Measurements from ENCODE around the gene CNNM4.

DNA sequence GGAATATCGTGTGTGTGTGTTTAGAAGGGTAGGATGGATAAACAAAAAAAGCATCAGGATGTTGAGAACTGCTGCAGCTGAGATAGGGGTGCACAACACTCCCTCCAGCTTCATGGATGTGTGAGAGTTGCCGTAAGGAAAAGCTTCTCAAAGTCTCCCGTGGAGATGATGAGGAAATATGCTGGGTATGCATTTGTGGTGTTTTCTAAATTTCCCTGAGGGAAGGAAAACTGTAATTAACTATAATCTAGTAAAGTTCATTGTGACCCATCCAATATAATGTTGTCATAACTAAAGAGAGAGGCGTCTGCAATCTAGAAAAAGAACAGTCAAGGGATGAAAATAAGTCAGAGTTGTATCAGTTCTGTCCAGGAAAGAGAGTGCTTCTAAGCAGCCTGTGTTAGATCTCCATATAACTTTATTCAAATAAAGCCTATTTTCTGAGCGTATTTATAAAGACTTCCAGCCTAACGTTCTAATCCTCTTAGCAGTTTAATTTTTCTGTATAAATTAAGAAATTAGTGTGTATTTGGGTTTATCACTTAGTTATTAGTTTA is 13.6 kb upstream of the CNNM4 start:
- no peak for TF ChIP-seq RARB (CRISPR knock-in tag; IDR thresholded peaks at IDR 0.05)
- no peak for TF ChIP-seq OSR1 (CRISPR knock-in tag; IDR thresholded peaks at IDR 0.05)
- no peak for TF ChIP-seq ARNTL (CRISPR knock-in tag; IDR thresholded peaks at IDR 0.05; ENCODE audit: borderline replicate concordance, low read depth)
- no peak for TF ChIP-seq ZNF70 (CRISPR knock-in tag; IDR thresholded peaks at IDR 0.05)
- TF ChIP-seq BACH2 (CRISPR knock-in tag; IDR thresholded peaks at IDR 0.05; ENCODE audit: borderline replicate concordance) = no peak
- TF ChIP-seq, protein P1, sequence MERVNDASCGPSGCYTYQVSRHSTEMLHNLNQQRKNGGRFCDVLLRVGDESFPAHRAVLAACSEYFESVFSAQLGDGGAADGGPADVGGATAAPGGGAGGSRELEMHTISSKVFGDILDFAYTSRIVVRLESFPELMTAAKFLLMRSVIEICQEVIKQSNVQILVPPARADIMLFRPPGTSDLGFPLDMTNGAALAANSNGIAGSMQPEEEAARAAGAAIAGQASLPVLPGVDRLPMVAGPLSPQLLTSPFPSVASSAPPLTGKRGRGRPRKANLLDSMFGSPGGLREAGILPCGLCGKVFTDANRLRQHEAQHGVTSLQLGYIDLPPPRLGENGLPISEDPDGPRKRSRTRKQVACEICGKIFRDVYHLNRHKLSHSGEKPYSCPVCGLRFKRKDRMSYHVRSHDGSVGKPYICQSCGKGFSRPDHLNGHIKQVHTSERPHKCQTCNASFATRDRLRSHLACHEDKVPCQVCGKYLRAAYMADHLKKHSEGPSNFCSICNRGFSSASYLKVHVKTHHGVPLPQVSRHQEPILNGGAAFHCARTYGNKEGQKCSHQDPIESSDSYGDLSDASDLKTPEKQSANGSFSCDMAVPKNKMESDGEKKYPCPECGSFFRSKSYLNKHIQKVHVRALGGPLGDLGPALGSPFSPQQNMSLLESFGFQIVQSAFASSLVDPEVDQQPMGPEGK (CRISPR knock-in tag; IDR thresholded peaks at IDR 0.05; ENCODE audit: borderline replicate concordance) = no peak
- TF ChIP-seq, protein P2, sequence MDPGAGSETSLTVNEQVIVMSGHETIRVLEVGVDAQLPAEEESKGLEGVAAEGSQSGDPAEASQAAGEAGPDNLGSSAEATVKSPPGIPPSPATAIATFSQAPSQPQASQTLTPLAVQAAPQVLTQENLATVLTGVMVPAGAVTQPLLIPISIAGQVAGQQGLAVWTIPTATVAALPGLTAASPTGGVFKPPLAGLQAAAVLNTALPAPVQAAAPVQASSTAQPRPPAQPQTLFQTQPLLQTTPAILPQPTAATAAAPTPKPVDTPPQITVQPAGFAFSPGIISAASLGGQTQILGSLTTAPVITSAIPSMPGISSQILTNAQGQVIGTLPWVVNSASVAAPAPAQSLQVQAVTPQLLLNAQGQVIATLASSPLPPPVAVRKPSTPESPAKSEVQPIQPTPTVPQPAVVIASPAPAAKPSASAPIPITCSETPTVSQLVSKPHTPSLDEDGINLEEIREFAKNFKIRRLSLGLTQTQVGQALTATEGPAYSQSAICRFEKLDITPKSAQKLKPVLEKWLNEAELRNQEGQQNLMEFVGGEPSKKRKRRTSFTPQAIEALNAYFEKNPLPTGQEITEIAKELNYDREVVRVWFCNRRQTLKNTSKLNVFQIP (CRISPR knock-in tag; IDR thresholded peaks at IDR 0.05; ENCODE audit: borderline replicate concordance, low read depth) = no peak
- TF ChIP-seq, protein P3, sequence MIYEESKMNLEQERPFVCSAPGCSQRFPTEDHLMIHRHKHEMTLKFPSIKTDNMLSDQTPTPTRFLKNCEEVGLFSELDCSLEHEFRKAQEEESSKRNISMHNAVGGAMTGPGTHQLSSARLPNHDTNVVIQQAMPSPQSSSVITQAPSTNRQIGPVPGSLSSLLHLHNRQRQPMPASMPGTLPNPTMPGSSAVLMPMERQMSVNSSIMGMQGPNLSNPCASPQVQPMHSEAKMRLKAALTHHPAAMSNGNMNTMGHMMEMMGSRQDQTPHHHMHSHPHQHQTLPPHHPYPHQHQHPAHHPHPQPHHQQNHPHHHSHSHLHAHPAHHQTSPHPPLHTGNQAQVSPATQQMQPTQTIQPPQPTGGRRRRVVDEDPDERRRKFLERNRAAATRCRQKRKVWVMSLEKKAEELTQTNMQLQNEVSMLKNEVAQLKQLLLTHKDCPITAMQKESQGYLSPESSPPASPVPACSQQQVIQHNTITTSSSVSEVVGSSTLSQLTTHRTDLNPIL (CRISPR knock-in tag; IDR thresholded peaks at IDR 0.05; ENCODE audit: low read depth) = no peak
- no peak for TF ChIP-seq CSDC2 (CRISPR knock-in tag; IDR thresholded peaks at IDR 0.05)
- no peak for TF ChIP-seq ZFP3 (CRISPR knock-in tag; IDR thresholded peaks at IDR 0.05)
- TF ChIP-seq TOX (CRISPR knock-in tag; IDR thresholded peaks at IDR 0.05; ENCODE audit: borderline replicate concordance) = no peak

Measured in SK-N-SH treated with all-trans-retinoic acid at 6 μM for 48 hours (cell line).